Measurements from ENCODE around the gene DOK7.

Gene DOK7

DNA sequence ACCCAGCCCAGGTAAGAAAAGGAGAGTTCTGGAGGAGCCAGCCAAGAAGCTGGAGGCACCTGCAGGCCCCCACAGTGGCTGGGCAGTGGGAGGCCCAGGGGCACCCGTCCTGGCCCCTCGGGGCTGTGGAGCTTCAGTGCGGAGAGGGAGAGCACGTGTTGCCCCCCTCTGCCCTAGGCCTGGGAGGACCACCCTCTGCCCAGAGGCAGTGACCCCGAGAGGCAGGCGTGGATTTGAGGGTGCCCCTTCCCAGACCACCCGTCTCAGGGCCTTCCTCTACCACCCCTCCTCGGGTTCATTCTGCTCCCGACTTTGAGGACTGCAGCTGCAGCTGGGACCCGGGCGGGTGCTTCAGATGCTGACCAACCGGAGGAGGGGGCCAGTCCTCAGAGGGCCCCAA, 33.5 kb upstream of the DOK7 start:
- DNase-seq = no peak

DNA sequence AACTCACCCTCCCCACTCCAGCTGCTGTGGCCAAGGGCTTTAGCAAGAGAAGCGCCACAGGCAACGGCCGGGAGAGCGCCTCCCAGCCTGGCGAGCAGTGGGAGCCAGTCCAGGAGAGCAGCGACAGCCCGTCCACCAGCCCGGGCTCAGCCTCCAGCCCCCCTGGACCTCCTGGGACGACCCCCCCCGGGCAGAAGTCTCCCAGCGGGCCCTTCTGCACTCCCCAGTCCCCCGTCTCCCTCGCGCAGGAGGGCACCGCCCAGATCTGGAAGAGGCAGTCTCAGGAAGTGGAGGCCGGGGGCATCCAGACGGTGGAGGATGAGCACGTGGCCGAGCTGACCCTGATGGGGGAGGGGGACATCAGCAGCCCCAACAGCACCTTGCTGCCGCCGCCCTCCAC, 32.6 kb upstream of the DOK7 start:
- no peak for DNase-seq

DNA sequence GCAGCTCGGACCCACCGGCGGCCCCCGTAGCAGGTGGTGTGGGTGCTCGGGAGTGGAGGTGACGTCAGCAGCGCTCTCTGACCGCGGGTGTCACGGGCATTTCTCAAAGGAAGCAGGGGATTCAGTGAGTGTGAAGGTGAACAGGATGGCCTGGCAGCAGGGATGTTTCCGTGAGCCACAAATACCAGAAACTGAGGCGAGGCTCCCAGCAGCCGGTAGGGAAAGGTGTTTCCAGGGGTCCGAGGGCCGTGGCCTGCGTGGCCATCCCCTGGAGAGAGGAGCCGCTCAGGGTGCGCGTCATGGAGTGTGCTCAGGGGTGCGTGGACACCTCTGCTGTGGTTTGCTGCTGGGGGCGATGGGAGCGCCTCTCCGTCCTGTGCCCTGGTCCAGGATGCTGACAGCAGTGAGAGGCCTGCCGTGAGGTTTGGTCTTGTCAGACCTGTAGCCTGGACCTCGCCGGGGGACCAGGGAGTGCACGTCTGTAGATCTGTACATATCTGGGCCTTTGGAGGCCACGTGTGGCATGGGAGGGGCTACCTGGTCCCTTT, 31.6 kb upstream of the DOK7 start:
- DNase-seq = no peak

DNA sequence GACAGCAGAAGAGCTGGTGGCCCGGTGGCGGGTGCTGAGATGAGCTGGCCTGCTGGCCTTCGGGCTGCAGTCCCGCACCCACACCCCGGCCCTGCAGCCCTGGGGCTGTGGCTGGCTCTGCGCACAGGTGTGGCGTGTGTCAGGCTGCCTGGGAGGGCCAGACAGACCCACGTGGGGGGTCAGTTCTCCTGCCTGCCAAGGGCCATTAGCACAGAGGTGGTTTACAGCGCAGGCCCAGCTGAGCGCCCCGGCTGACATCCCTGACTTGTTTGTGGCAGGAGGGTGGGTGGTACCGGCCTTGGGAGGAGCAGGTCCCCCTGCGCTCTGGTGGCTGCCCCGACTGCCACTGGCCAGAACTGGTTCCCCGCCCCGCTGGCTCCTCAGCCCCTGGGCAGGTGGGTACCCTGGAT, 30.7 kb upstream of the DOK7 start:
- DNase-seq = no peak

DNA sequence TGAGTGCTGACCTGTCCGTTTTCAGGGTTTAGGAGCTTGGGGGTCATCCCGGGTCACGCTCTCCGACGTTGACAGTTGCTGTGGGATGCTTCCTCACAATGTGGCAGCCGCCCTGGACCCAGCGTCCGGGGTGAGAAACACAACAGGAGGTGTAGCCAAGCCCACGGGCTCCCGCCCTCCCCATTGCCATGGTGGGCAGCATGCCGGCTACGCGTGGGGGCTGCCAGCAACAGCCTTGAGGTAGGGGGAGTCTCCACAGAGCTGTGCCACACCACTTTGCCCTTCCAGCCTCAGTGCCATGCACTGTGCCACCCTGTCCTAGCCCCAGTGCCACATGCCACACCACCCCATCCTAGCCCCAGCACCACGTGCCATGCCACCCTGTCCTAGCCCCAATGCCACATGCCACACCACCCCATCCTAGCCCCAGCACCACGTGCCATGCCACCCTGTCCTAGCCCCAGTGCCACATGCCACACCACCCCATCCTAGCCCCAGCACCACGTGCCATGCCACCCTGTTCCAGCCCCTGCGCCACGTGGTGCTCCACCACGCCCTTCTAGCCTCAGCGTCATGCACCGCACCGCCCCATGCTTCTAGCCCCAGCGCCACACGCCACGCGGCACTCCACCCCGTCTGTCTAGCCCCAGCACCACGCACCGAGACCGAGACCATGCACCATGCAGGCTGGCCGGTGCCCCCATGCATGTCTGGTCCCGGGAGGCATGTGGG, 29.8 kb upstream of the DOK7 start:
- DNase-seq = no peak

DNA sequence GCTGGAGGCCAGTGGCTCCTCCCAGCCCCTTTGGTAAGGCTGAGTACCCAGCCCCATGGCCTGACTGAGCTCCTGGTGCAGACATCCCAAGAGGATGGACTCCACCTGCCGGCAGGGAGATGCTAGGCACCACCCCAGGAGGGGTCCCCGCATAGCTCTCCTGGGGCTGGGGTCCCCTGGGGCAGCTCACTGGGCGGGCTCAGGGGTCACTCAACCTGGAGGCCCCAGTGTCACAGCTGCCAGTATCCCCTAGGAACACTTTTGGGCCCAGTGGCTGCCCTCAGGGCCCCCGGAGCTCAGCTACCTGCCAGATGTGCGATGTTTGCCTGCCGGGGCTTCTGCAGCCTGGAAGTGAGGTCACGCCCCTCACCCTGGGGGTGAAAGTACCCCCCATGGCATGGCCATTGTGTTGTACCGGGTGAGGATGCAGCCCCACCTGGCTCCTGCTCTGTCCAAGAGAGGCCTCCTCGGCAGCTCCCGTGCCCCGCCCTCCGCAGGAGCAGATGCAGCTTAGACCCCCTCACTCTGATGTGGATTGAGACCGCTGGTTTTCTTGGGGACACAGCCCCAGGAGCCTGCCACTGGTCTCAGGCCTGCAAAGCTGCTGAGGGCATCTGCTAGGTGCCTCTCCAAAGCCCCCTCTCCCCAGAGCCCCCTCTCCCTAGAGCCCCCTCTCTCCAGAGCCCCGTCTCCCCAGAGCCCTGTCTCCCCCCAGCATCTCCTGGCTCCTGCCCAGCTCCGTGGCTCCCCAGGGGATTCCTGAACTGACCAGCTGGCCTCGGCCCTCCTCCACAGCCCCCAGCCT, 28.0 kb upstream of the DOK7 start:
- no peak for DNase-seq

DNA sequence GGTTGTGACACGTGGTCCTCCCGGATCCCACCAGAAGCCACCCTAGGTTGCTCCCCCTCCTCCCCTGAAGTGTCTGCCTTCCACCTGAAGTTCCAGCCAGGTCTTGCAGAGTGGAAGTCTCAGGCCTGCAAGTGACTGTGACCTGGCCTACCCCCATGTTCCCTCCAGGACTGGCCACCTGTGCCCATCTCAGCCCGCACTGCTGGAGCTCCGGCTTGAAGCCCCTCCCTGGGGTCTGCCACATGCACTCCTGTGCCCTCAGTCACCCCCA, 27.5 kb upstream of the DOK7 start:
- DNase-seq = no peak

DNA sequence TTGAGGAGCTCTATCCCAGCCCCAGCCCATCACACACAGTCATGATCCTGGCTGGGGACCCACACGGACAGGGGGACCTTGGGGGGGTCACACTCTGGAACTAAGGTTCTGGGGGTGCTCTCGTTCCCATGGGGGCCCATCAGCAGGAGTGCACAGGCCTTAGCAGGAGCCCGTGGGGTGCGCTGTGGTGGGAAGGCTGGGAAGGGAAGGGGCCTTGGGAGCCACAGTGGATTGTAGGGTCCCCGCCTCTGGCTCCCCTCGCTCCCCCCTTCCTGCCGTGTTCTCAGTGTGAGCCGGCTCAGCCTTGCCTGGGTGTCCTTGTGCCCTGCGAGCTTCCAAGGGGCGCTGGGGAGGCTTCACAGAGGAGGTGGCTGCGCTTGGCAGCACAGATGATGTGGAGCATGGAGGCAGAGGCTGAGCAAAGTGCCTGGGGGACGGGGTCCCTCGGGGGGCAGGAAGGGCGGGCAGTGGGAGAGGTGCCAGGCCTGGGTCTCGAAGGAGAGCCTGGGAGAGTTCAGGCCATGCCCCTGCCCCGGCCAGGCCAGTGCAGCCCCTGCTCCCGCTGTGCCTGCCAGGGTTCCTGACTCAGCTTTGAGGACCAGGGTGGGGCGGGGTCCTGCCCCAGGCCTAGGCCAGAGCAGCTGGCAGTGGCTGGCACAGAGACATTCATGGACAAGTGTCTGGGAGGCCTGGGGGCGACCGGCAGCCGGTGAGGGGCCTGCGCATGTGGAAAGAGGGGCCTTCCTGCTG, 26.9 kb upstream of the DOK7 start:
- DNase-seq = no peak

DNA sequence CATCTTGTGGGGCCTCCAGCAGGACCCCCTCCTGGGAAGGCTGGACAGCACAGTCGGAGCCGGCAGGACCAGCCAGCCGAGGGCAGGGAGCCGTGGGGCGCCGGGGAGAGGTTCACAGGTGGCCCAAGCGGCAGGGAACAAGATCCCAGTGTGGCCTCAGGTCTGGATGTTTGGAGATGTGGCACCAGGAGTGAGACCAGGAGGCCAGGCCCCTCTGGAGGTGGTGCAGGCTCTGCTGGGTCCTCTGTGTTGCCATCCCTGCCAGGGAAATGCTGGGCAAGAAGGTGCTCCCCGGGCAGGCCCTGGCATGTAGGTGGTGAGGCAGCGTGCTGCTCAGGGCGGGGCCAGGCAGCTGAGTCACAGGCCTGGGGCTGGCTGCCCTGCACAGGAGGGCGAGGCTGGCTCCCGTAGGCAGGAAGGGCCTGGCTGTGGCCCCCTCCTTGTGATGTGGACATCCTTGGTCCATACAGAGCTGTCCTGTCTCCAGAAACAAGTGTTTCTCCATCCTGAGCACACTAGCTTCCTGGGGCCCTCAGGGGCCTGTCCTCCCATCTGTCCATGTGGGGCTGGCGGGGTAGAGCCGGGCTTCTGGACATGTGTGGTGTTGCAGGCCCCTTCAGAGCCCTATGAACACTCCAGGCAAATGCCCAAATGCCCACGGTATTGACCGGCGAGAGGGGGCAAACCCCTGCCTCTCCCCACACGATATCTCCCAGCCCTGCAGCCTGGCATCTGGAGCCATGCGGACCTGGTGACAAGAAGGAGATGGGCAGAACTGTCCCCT, 26.1 kb upstream of the DOK7 start:
- peak; percentile 43 for DNase-seq

DNA sequence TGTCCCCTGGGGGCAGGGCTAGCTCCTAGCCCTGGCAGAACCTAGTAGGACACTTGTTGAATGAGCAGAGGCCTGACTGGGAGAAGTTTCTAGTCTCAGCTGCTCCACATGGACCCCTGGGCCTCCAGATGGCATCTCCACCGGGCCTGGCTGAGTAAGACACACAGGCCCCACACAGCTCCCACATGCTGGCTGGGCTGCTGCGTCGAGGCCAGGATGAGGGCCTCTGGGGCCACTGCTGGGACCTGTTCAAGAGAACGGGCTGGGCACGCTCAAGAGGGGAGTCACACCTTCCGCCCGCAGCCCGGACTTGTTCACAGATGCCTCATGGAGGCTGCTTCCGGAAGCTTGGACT, 25.5 kb upstream of the DOK7 start:
- no peak for DNase-seq

DNA sequence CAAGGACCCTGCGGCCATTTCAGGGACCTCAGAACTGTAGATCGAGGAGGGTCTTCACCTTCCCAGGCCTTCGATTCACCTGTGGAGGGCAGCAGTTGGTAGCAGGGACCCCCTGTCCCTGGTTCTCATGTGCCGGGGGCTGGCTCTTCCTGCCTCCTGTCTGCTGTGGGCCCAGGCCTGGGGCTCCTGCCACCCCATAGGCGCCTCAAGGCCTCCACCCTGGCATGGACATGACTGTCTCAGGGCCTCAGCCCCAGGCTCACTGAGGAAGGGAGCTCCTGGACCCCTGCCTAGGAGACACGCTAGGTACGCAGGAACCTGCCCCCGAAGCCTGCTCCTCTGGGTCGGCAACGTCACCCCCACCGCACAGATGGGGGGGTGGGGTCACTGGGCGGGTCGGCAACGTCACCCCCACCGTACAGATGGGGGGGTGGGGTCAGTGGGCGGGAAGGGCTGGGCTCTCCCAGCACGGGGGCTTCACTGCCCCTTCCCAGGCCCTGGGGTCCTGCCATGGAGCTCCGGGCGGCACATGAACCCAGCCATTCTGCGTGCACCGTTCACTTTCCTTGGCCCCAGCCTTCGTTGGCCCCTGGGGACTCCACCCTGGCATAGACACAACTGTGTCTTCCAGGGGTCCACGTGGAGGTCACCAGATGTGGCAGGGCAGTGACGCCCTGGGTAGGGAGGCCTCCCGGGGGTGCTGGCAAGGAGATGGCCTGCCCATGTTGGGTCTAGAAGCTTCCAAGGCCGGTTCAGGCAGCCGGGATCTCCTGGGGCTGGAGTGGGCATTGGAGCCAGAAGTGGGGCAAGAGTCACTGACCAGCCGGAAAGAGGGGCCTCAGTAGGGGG, 24.9 kb upstream of the DOK7 start:
- no peak for DNase-seq

DNA sequence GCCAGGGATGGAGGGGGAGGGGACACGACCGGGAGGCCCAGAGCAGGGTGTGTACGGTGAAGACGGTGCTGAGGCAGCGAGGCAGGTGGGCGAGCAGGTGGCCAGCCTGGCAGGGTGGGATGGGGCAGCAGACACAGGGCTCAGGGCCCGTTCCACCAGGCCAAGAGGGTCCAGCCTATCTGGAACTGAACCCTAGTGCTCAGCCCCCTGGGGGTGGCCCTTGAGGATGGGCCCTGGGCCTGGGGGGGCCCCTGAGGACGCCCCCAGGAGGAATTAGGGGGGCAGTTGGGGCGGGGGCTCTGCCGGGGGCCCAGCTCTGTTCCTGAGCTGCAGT, 24.3 kb upstream of the DOK7 start:
- no peak for DNase-seq

DNA sequence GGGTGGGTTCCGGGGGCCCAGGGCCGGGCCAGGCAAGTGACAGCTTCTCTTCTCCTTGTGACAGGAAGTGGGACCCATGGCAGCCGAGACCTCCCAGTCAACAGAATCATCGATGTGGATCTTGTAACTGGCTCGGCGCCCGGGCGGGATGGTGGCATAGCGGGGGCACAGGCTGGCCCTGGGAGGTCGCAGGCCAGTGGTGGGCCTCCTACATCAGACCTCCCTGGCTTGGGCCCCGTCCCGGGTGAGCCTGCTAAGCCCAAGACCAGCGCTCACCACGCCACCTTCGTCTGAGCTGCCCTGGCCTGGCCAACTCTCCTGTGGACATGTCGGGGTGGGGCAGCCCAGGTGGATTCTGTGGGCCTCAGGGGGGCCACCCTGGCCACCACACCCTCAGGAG, 23.7 kb upstream of the DOK7 start:
- DNase-seq = no peak

DNA sequence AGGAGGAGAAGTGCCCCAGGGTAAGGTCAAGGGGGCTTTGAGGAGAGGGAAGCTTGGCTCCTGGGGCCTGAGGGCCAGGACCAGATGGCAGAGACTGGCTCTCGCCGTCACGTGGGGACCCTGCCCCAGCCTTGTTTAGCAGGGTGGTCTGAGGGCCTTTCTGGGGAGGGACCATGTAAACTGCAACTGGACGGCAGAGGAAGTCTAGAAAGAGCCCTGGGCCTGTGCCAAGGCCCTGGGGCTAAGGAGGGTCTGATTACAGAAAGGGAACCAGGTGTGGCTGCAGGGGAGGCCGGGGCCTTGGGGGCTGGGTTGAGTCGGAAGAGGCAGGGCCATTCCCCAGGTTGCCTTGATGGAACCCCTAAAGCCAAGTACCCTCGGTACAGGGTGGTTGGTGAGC, 23.1 kb upstream of the DOK7 start:
- no peak for DNase-seq

DNA sequence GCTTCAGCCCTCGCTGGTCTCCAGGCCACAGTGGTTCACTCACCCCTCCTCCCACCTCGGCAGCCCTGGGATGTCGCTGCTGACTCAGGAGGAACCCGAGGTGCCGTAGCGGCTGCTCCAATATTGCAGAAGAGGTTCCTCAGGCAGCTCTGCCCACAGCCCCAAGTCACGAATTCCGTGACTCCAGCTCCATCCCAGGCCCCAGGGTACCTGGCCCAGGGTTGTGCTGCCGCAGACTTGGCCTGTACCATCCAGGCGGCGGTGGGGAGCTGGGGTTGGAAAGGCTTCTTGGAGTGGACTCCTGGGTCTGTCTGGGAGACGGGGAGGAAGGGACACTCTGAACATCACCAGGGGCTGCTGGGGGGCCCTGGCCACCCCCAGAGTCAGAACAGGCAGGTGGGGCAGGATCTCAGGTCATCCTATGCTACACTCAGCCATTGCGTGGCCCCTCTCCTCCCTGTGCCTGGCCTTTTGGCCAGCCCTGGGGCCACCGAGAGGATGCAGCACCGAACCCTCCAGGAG, 22.1 kb upstream of the DOK7 start:
- no peak for DNase-seq

DNA sequence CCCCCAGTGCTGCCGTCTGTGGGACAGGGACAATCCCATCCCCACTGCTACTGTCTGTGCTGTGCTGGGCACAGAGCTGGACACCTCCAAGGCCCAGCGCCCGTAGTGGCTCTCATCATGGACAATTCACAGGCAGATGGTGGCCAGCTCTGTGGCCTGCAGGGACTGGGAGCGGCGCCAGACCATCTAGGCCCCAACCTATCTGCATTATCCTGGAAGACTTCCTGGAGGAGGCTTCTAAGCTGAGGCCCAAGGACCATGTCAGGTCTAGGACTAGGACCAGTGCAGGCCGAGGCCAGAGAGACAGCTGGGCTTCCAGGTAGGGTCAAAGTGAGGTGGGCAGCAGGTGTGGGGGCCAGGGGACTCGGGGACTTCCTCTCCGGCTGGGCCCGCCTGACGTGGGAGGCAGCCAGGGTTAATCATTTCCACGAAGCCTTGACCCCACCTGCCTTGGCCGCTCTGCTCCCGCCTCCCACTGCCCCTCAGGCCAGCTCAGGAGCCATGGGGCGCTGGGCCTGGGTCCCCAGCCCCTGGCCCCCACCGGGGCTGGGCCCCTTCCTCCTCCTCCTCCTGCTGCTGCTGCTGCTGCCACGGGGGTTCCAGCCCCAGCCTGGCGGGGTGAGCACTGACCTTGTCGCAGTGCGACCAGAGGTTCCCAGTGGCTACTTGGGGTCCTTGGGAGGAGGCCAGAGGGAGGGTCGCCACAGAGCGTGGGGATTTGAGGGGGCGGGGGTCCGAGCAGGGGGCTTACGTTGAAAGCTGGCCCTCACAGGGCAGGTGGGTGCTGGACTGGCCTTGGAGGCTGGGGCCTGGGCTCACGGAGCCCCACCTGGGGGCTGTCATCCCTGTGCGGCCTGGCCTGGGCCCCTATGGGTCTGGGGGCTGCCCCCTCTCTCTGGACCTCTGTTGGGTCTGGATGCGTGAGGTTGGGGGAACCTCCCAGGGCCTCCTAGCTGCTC, 21.3 kb upstream of the DOK7 start, which contains the start of gene HGFAC:
HGFAC (plus strand) TSS at position 468 of the 959 bp plus-strand sequence; CDS start at position 502, 34 bp downstream.
- no peak for DNase-seq

DNA sequence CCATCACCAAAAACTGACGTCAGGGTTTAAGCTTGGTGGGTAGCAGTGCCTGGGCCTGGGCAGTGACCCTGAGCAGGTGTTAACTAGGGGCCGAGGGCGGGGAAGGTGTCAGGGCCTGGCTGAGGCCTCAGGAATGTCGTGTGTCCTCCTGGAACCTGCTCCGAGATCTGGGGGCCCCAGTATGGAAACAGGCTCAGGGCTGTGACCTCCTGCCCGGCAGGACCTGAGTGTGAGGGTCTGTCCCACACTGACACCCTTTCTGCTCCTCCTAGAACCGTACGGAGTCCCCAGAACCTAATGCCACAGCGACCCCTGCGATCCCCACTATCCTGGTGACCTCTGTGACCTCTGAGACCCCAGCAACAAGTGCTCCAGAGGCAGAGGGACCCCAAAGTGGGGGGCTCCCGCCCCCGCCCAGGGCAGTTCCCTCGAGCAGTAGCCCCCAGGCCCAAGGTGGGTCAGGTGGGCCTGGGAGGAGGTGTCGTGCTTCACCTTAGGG, 20.6 kb upstream of the DOK7 start:
- DNase-seq = no peak

DNA sequence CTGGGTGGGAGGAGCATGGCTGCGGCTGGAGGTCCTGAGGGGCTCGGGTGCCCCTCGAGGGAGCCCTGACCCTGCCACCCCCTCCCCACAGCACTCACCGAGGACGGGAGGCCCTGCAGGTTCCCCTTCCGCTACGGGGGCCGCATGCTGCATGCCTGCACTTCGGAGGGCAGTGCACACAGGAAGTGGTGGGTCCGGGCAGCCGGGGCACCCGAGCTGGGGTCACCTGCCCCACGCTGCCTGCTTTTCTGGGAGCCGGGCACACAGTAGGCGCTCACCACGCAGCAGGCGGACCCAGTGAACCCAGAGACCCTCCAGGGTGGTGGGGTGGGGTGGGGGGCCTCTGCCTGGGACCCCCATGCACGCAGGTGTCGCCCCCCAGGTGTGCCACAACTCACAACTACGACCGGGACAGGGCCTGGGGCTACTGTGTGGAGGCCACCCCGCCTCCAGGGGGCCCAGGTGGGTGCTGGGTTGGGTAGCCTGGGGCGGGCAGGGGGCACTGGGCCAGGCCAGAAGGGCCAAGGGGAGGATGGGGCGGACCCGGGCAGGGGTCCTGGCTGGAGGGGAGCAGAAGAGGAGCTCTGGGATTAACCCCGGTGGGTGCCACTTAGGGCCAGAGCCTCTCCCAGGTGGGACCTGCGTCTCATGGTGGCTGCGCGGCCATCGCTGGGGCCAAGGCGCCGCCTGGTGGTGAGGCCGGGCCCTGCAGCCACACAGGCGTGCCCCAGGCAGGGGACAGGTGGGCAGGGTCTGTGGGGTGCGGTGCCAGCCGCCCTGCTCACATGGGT, 20.0 kb upstream of the DOK7 start:
- DNase-seq = no peak

DNA sequence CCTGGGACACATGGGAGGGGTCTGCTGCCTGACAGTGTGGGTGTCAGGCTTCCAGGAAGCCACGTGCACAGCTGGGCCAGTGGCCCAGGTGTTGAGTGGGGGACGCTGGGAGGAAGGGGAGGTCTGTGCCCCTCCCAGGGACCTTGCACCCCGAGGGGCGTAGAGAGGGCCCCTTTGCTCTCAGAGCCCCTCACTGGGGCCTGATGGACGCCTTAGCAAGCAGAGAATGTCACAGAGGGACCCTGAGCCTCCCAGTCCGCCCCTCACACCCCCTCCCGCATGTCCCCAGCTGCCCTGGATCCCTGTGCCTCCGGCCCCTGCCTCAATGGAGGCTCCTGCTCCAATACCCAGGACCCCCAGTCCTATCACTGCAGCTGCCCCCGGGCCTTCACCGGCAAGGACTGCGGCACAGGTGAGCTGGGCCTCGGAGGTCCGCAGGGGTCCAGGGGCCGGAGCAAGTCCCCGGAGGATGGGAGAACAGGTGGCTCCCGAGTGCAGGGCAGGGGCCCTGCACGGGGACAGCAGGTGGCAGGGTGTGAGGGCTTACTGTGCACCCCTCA, 19.3 kb upstream of the DOK7 start:
- no peak for DNase-seq

All from DMS79 (cell line).